ENCODE measurements around the gene KRTAP5-7.
"Not testable (repeated sequence)": the region's sequence is repeated elsewhere in the genome, so short reads cannot be mapped to it uniquely, and the experiment has no call there.

The KRTAP5-7 gene

DNA sequence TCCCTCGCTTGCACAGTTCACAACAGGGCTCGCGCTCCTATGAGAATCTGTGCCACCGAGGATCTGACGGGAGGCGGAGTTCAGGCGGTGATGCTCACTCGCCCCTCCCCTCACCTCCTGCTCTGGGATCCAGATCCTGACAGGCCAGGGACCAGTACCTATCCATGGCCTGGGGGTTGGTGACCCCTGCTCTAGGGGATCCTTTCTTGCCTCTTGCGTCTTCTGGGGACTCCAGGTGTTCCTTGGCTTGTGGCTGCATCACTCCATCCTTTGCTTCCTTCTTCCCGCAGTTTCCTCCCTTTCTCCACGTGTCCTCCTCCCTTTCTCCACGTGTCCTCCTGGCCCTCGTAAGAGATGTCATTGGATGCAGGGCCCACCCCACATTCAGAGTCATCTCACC, 30.6 kb upstream of the KRTAP5-7 start:
- DNase-seq, result no peak

- no peak for DNase-seq
Measured at GRCh38 chr11:71498091-71498490, 29.0 kb upstream of the KRTAP5-7 start.

DNA sequence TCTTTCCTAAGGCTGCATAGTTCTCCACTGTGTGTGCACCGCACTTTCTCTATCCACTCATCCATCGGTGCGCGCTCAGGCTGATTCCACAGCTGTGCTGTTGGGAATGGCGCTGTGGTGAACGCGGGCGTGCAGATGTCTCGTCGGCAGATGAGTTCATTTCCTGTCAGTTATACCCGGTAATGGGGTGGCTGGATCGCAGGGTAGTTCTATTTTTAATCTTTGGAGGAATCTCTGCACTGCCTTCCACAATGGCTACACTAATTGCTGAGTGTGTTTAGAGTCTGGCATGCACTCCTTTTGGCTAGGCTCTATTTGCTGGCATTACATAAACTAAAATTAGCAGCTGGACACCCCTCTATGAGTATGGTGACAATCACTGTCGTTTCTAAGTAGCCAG, 27.9 kb upstream of the KRTAP5-7 start:
- no peak for DNase-seq

DNA sequence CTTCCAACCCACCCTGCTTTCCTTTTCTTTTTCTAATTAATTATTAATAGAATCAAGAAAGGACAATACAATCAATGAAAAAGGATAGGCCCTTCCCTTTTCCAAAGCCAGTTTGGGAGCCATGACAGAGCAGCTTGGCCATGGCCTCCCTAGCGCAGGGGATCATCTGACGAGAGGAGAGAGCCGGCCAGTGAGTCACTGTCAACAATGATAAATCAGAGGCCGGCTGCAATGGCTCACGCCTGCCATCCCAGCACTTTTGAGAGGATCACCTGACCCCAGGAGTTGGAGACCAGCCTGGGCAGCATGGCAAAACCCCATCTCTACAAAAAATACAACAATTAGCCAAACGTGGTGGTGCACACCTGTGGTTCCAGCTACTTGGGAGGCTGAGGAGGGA, 27.5 kb upstream of the KRTAP5-7 start:
- DNase-seq, result no peak

DNA sequence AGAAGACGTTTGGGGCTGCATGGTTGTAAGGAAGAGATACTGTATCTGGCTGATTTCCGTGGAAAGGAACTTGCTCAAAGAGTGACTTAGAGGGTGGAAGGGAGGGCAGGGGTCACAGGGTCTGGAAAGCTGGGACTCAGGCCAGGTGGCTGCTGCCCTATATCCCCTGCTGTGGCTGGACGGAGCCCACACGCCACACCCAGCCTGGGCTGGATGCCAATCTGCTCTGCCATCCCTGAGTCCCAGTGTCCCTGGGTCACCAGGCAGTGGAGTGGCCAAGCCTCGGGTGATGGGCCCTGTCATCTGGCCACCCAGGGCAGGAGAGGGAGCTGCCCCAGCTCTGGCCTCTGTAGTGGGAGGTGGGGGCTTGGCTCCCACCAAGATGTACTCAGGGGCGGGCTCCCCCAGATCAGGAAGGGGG, 26.5 kb upstream of the KRTAP5-7 start:
- DNase-seq, result no peak

DNA sequence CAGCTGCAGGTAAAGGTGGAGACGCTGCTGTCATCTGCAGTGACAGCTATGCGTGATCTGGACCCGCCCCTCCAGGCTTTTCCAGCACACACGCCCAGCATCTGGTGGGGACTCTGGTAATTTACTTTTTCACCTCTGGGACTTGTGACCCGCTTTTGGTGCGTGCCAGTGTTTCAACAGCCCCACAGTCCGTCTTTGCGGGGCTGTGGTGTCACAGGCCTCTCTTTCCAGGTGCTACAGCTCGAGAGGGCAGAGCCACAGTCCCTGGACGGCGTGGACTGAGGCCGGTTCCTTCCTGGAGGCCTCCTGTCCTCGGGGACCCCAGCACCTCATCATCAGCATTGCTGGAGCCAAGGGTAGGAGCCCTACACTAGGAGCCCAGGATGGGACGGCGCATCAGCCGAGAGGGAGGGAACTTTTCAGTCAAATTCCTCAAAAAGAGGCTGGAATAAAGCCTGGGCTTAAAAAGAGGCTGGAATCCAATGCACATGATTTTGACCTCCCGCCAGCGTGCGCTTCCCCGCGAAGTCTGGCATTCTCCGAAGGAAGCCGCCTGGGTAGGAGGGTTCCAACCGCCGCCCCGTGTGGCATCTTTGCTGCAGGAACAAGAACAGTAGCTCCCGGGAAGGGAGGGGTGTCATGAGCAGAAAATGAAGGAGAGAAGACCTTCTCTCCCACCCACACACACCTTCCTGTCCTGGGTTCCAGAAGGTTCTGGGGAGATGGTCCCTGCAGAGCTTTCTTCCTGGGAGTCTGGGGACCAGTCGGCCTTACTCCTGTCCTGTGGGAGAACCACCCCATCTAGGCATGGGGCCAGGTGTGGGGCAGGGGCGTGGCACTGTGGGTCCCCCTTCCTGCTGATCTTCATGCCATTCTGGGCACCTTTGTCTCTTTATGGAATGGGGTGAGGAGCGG, 25.7 kb upstream of the KRTAP5-7 start:
- DNase-seq, result no peak

GRCh38 chr11:71502026-71502425, 25.0 kb upstream of the KRTAP5-7 start:
- DNase-seq, result no peak

- no peak for DNase-seq
Measured at GRCh38 chr11:71502871-71503435, 24.1 kb upstream of the KRTAP5-7 start.

DNA sequence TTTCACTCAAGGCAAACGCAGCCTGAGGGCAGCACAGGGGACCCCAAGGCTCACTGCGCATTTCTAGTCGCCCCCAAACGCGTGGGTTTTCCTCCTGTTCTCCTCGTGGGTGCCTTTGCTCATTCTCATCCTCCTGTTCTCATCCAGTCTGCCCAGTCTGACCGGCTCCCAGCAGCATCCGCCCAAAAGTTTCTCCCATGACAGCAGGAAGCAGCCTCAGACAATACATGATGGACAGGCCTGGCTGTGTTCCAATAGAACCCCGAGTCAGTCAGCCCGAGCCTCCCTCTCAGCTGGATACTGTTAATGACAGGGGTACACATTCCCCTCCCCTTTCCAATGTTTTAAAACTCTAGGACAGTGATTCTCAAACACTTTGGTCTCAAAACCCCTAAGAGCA, 22.5 kb upstream of the KRTAP5-7 start:
- no peak for DNase-seq

DNA sequence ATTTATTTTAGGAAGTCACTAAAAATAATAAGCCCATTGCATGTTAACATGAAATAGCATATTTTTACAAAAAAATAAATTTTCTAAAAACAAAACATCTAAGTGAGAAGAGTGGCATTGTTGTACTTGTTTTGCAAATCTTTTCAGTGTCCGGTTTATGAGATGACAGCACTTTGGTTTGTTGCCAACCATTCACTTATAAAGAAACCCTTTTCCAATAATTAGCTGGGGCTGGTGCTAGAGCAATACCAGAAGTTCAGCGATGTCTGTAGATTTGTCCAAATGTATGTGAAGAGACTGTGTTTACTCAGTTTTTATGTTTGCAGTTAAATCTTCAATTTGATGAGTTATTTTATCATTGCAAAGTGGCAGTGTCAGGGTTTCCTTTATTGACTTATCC, 22.1 kb upstream of the KRTAP5-7 start:
- DNase-seq, result no peak

DNA sequence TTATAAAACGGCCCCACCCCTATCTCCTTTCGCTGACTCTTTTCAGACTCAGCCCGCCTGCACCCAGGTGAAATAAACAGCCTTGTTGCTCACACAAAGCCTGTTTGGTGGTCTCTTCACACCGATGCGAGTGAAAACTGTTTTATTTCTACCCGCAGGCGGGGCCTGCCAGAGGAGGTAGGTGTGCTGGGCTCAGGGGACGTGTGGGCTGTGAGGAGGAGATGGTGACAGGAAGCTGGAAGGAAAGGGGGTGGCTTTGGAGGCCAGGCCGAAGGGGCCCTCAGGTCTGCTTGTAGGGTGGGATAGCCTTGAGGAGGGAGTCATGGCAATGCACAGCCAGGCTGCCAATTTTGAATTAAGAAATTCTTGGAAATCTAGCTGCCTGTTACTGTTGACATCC, 21.3 kb upstream of the KRTAP5-7 start:
- DNase-seq, result no peak

- no peak for DNase-seq
Measured at GRCh38 chr11:71507102-71507501, 20.0 kb upstream of the KRTAP5-7 start.

DNA sequence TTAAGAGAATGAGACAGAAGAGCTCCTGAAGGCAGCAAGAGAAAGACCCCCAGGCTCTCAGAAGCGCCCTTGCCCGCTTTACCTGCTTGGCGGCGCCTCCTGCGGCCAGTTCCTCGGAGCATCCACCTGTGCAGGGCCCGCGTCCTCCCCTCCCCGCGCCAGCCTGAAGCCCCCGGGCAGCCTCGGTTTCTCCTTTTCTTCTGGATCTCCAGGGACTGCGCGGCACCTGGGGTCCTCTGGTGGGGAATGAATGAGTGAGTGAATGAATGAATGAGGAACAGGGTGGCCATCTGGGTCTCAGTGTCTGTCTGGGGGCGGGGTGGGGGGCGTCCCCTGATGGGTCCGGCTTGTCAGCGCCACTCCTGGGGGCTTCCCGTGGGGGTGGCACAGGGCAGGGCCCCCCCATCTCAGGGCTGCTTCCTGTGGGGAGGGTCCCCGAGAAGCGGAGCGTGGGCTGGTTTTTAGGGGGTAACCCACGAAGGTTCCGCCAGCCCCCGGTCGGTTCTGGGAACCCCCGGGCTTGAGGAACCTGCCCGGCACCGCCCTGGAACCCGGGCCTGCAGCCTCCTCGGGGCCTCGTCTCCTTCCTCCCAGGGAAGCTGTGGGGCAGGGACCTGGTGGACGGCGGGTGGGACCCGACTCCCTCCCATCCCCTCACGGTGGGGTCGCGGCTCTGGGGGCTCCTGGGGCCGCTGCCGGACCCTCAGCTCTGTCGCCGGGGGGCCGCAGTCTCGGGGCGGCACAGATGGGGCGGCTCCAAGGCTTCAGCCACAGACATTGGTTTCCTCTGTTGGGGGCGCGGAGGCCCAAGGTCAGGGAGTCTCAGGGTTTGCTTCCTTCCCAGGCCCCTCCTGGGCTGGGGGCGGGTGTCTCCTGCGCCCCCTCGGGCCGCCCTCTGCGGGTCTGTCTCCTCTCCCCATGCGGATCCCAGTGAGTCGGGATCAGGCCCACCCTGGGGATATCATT, 8.3 kb upstream of the KRTAP5-7 start:
- no peak for DNase-seq

- no peak for DNase-seq
Measured at GRCh38 chr11:71519546-71519945, 7.5 kb upstream of the KRTAP5-7 start.

GRCh38 chr11:71525188-71525937, 1.7 kb upstream of the KRTAP5-7 start:
- no peak for DNase-seq

GRCh38 chr11:71525938-71526495, 1.1 kb upstream of the KRTAP5-7 start:
- no peak for DNase-seq

GRCh38 chr11:71527576-71528210, 626 bp downstream of the KRTAP5-7 start:
- no peak for DNase-seq

- no peak for DNase-seq
Measured at GRCh38 chr11:71530602-71531001, 3.5 kb downstream of the KRTAP5-7 start.

GRCh38 chr11:71532036-71532610, 5.1 kb downstream of the KRTAP5-7 start:
- no peak for DNase-seq

DNA sequence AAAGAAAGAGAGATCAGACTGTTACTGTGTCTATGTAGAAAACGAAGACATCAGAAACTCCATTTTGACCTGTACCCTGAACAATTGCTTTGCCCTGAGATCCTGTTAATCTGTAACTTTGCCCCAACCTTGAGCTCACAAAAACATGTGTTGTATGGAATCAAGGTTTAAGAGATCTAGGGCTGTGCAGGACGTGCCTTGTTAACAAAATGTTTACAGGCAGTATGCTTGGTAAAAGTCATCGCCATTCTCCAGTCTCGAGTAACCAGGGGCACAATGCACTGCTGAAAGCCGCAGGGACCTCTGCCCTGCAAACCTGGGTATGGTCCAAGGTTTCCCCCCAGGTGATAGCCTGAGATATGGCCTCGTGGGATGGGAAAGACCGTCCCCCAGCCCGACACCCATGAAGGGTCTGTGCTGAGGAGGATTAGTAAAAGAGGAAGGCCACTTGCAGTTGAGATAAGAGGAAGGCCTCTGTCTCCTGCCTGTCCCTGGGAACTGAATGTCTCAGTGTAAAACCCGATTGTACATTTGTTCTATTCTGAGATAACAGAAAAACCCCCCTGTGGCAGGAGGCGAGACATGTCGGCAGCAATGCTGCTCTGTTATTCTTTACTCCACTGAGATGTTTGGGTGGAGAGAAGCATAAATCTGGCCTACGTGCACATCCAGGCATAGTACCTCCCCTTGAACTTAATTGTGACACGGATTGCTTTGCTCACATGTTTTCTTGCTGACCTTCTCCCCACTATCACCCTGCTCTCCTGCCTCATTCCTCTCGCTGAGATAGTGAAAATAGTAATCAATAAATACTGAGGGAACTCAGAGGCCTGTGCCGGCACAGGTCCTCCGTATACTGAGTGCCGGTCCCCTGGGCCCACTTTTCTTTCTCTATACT, 7.9 kb downstream of the KRTAP5-7 start:
- DNase-seq, result not testable (repeated sequence)
